Measurements from ENCODE around the gene BACE2.

BACE2 gene

GRCh38 chr21:41325138-41325912, 157.4 kb downstream of the BACE2 start:
- no peak for DNase-seq

- DNase-seq = no peak
These were observed 158.6 kb downstream of the BACE2 start for GRCh38 chr21:41326414-41327080.

- no peak for DNase-seq
These were observed 159.8 kb downstream of the BACE2 start for GRCh38 chr21:41327753-41328152.

- DNase-seq = no peak
These were observed 161.0 kb downstream of the BACE2 start for GRCh38 chr21:41328660-41329607.
